H1 (cell line): ENCODE measurements around the gene MANBA.

ENCODE experiments used
- BRCA1 ChIP-seq: IDR thresholded peaks from 2 replicates; pipeline ENCODE4 v1.6.1; 2012; ENCODE audit warnings: low read depth, low read length, improper control_type of control experiment
- CHD2 ChIP-seq: IDR thresholded peaks from 2 replicates; pipeline ENCODE4 v1.6.1; 2012; ENCODE audit warnings: low read length, improper control_type of control experiment
- EP300 ChIP-seq, 2 experiments: IDR thresholded peaks; 1 replicate in 1 of 2; 2 replicates in 1 of 2; pipeline ENCODE4 v1.6.1; 2011 to 2012; ENCODE audit warnings: low read depth in 2 of 2, low read length in 2 of 2, mild to moderate bottlenecking in 2 of 2, borderline replicate concordance in 1 of 2, inconsistent platforms in 1 of 2, moderate library complexity in 1 of 2
- EZH2 ChIP-seq: fragments of 200-600 bp; sonication (generic); IDR thresholded peaks from 2 replicates; pipeline ENCODE4 v1.7.1; 2012; ENCODE audit warnings: low read depth, mild to moderate bottlenecking, moderate library complexity, low read length, inconsistent platforms; ENCODE audit not compliant: severe bottlenecking
- POLR2A ChIP-seq, 2 experiments: IDR thresholded peaks; 1 replicate in 1 of 2; 2 replicates in 1 of 2; pipeline ENCODE4 v1.6.1; 2011; ENCODE audit warnings: low read depth in 2 of 2, low read length in 2 of 2, mild to moderate bottlenecking in 2 of 2; ENCODE audit errors: control extremely low read depth in 1 of 2
- POLR2AphosphoS5 ChIP-seq: IDR thresholded peaks from 2 replicates; pipeline ENCODE4 v1.6.1; 2011; ENCODE audit warnings: low read depth, low read length
- SP1 ChIP-seq: IDR thresholded peaks from 2 replicates; pipeline ENCODE4 v1.6.1; 2011; ENCODE audit warnings: low read depth, low read length
- TAF1 ChIP-seq: IDR thresholded peaks from 2 replicates; pipeline ENCODE4 v1.6.1; 2011; ENCODE audit warnings: mild to moderate bottlenecking, low read depth, low read length
- YY1 ChIP-seq: IDR thresholded peaks from 2 replicates; pipeline ENCODE4 v1.6.1; 2011; ENCODE audit warnings: low read depth, mild to moderate bottlenecking, low read length
- TF ChIP-seq, protein P1 (sequence below), 3 experiments: IDR thresholded peaks; 1 replicate in 2 of 3; 2 replicates in 1 of 3; pipeline versions ENCODE4 v1.5.1 to v1.6.1; 2011; ENCODE audit warnings: low read length in 3 of 3, mild to moderate bottlenecking in 3 of 3, inconsistent platforms in 2 of 3, low read depth in 1 of 3, moderate library complexity in 1 of 3; ENCODE audit not compliant: insufficient read depth in 1 of 3; ENCODE audit errors: control extremely low read depth in 1 of 3

DNA sequence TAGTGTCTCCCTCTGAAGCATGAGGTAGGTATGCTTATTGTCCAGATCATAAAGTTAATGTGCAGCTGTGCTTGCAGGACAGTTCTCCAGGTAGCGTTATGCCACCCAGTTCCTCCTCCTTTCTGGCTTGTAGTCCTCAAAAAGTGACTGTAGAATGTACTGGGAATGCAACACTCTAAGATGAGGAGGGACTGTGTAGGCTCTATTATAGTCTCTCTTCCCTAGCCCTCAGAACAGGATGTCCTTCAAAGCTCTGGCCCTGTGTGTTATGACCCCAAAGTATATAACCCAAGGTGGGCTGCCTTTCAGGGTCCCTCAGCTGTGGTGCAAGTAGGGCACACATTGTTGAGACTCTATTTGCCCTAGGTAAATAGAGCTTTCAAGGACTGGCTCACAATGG lies 20.8 kb upstream of the MANBA start:
- TF ChIP-seq SP1 = no peak
- TF ChIP-seq, protein P1, sequence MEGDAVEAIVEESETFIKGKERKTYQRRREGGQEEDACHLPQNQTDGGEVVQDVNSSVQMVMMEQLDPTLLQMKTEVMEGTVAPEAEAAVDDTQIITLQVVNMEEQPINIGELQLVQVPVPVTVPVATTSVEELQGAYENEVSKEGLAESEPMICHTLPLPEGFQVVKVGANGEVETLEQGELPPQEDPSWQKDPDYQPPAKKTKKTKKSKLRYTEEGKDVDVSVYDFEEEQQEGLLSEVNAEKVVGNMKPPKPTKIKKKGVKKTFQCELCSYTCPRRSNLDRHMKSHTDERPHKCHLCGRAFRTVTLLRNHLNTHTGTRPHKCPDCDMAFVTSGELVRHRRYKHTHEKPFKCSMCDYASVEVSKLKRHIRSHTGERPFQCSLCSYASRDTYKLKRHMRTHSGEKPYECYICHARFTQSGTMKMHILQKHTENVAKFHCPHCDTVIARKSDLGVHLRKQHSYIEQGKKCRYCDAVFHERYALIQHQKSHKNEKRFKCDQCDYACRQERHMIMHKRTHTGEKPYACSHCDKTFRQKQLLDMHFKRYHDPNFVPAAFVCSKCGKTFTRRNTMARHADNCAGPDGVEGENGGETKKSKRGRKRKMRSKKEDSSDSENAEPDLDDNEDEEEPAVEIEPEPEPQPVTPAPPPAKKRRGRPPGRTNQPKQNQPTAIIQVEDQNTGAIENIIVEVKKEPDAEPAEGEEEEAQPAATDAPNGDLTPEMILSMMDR (IDR thresholded peaks at IDR 0.05; ENCODE audit: control extremely low read depth in 1 of 3, insufficient read depth in 1 of 3, low read depth in 1 of 3, low read length in 3 of 3) = no peak
- no peak for TF ChIP-seq POLR2AphosphoS5
- TF ChIP-seq CHD2 = no peak
- TF ChIP-seq TAF1 = no peak
- TF ChIP-seq BRCA1 = no peak
- TF ChIP-seq EP300 (IDR thresholded peaks at IDR 0.05; ENCODE audit: borderline replicate concordance in 1 of 2, low read depth in 2 of 2, low read length in 2 of 2) = no peak
- no peak for TF ChIP-seq POLR2A (IDR thresholded peaks at IDR 0.05; ENCODE audit: control extremely low read depth in 1 of 2, low read depth in 2 of 2, low read length in 2 of 2)
- no peak for TF ChIP-seq YY1
- TF ChIP-seq EZH2 = no peak
